Activated B cell treated with CpG ODN at 0.5 μM for 24 hours (primary cell): ENCODE results near the gene OXSM. TPM values are rescaled to one million over a fixed set of nuclear protein-coding genes. Genes with fewer than 3 reads are reported as not detected.

Source experiments
- ATAC-seq: fragments of 200-7000 bp; cut with Tn5 transposase; one replicate; pipeline ENCODE4 v1.10.0; 2021; ENCODE audit warnings: low read depth, mild to moderate bottlenecking, moderate library complexity
- CTCF ChIA-PET: fragments of 350-600 bp; sonication (Branson Sonifier 250); formaldehyde crosslinking; loops from one replicate; lab custom pipeline; 2021; ENCODE audit warnings: antibody characterized with exemption; lab: Charles Lee
- POLR2A ChIA-PET: fragments of 350-600 bp; sonication (Branson Sonifier 250); formaldehyde crosslinking; loops from one replicate; lab custom pipeline; 2021; ENCODE audit warnings: antibody characterized with exemption; lab: Charles Lee
- DNase-seq: peaks from one replicate; pipeline ENCODE4 v3.0.0; 2022
- H3K27ac Mint-ChIP-seq: one replicate; pipeline ENCODE4 v1.8.0; 2020; ENCODE audit warnings: mixed read lengths
- H3K27me3 Mint-ChIP-seq: one replicate; pipeline ENCODE4 v1.8.0; 2021; ENCODE audit warnings: mixed read lengths
- H3K36me3 Mint-ChIP-seq: one replicate; pipeline ENCODE4 v1.8.0; 2021; ENCODE audit warnings: low read depth, mixed read lengths
- H3K4me1 Mint-ChIP-seq: one replicate; pipeline ENCODE4 v1.8.0; 2021; ENCODE audit warnings: mixed read lengths
- H3K4me3 Mint-ChIP-seq: one replicate; pipeline ENCODE4 v1.8.0; 2020; ENCODE audit warnings: mild to moderate bottlenecking, mixed read lengths
- H3K9me3 Mint-ChIP-seq: one replicate; pipeline ENCODE4 v1.8.0; 2020; ENCODE audit warnings: mixed read lengths
- CTCF ChIP-seq: fragments of 200-600 bp; IDR thresholded peaks from one replicate; pipeline ENCODE4 v1.8.0; 2022; ENCODE audit warnings: antibody characterized with exemption, mild to moderate bottlenecking
- intact Hi-C: fragments of 100-400 bp; cut with micrococcal nuclease; formaldehyde crosslinking; loops from one replicate; pipeline ENCODE4 v1.15.1; 2024
- total RNA-seq: library from RNA; stranded (reverse); gene quantifications from 2 replicates; pipeline ENCODE4 v1.2.3, GENCODE V29; 2022

The OXSM gene
- total RNA-seq, 1 donor from 2014 or later, result 12.6 TPM

DNA sequence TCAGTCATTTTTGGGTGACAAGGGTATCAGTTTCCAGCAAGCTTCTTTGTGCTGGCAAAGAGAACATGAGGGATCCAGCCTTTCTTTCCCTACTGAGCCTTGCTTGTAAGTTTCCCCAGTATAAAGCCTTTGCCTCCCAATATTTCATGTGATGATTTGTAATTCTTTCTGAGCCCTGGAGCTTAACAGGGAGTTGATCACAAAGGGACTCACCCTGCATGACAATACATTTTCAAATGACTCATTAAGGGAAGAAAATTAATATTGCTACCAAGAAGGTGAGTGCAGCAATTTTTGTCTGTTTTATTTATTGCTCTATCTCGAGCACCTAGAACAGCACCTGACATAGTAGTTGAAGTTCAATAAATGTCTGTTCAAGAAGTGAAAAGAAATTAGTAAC, 27.7 kb downstream of the OXSM start:
- ChIA-PET CTCF (no interaction called here), POLR2A (no interaction called here)
- Mint-ChIP-seq H3K4me1 (no peaks in the 10 kb centered on the region), H3K4me3 (no peak overlapping the region), H3K36me3 (no peaks in the 10 kb centered on the region), H3K9me3 (no peaks in the 10 kb centered on the region), H3K27me3 (peaks cover 2% of the 10 kb centered on the region), H3K27ac (no peak overlapping the region)
- intact Hi-C loops, result no loop called here
- ATAC-seq (no peak), DNase-seq (no peak)
- no peak for TF ChIP-seq CTCF

- Mint-ChIP-seq H3K9me3 (no peaks in the 10 kb centered on the region), H3K36me3 (no peaks in the 10 kb centered on the region), H3K27ac (no peak overlapping the region), H3K4me1 (no peaks in the 10 kb centered on the region), H3K27me3 (peaks cover 2% of the 10 kb centered on the region), H3K4me3 (no peak overlapping the region)
- ATAC-seq (no peak), DNase-seq (no peak)
- no peak for TF ChIP-seq CTCF
- ChIA-PET CTCF (no interaction called here), POLR2A (no interaction called here)
- intact Hi-C loops, result no loop called here
These were observed 28.4 kb downstream of the OXSM start for GRCh38 chr3:25818335-25818734.

- no peak for TF ChIP-seq CTCF
- H3K4me1 Mint-ChIP-seq, result no peaks in the 10 kb centered on the region
- ATAC-seq (no peak), DNase-seq (no peak)
- H3K9me3 Mint-ChIP-seq, result no peaks in the 10 kb centered on the region
- H3K36me3 Mint-ChIP-seq, result no peaks in the 10 kb centered on the region
- H3K4me3 Mint-ChIP-seq, result no peak overlapping the region
- POLR2A ChIA-PET, result no interaction called here
- peaks cover 2% of the 10 kb centered on the region for H3K27me3 Mint-ChIP-seq
- H3K27ac Mint-ChIP-seq, result no peak overlapping the region
- intact Hi-C loops, result no loop called here
- CTCF ChIA-PET, result no interaction called here
These were observed 30.5 kb downstream of the OXSM start for GRCh38 chr3:25820366-25820765.

DNA sequence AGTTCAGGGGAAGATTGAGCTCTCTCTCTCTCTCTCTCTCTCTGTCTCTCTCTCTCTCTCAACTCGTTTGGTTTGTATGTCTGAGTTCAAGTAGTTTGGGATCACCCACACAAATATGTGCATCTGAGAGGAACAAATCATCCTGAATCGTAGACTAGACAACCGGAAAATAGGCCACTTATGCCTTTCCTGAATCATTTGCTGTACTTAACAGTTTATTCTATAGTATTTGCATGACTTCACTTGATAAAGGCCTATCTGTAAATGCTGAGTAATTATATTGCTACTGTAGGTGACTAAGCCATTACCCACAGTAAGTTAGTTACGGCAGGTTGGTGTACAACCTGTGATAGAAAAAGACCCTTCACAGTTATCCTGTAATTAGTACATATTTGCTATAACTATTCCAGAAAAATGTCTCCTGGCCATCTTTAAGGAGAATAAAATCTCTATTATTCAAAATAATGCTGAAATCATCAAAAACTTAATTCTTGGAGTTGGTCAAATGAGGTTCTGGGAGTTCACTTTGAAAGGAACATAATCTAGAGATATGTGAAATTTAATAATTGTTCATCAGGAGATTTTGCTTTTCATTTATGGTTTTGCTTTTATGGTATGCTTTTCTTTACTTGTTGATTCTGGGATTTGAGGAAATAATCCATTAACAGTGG, 31.1 kb downstream of the OXSM start:
- no peak for ATAC-seq
- no peak overlapping the region for H3K4me3 Mint-ChIP-seq
- no peak for DNase-seq
- H3K27ac Mint-ChIP-seq, result no peak overlapping the region
- H3K36me3 Mint-ChIP-seq, result no peaks in the 10 kb centered on the region
- intact Hi-C loops, result no loop called here
- CTCF ChIA-PET, result no interaction called here
- TF ChIP-seq CTCF, result no peak
- H3K4me1 Mint-ChIP-seq, result no peaks in the 10 kb centered on the region
- peaks cover 2% of the 10 kb centered on the region for H3K27me3 Mint-ChIP-seq
- no peaks in the 10 kb centered on the region for H3K9me3 Mint-ChIP-seq
- POLR2A ChIA-PET, result no interaction called here

GRCh38 chr3:25821746-25822573, 32.1 kb downstream of the OXSM start:
- no peaks in the 10 kb centered on the region for H3K4me1 Mint-ChIP-seq
- POLR2A ChIA-PET, result no interaction called here
- no peaks in the 10 kb centered on the region for H3K36me3 Mint-ChIP-seq
- H3K9me3 Mint-ChIP-seq, result no peaks in the 10 kb centered on the region
- no peak overlapping the region for H3K27ac Mint-ChIP-seq
- ATAC-seq (no peak), DNase-seq (no peak)
- CTCF ChIA-PET, result no interaction called here
- no peak overlapping the region for H3K4me3 Mint-ChIP-seq
- intact Hi-C loops, result no loop called here
- TF ChIP-seq CTCF, result no peak
- H3K27me3 Mint-ChIP-seq, result peaks cover 2% of the 10 kb centered on the region
